Embryonic facial prominence (tissue), 1 donor: ENCODE measurements around the gene CNN2.

Source experiments
- DNase-seq: peaks from one replicate; pipeline ENCODE4 v3.0.0-alpha.2; 2016; ENCODE audit errors: extremely low spot score

Gene CNN2

DNA sequence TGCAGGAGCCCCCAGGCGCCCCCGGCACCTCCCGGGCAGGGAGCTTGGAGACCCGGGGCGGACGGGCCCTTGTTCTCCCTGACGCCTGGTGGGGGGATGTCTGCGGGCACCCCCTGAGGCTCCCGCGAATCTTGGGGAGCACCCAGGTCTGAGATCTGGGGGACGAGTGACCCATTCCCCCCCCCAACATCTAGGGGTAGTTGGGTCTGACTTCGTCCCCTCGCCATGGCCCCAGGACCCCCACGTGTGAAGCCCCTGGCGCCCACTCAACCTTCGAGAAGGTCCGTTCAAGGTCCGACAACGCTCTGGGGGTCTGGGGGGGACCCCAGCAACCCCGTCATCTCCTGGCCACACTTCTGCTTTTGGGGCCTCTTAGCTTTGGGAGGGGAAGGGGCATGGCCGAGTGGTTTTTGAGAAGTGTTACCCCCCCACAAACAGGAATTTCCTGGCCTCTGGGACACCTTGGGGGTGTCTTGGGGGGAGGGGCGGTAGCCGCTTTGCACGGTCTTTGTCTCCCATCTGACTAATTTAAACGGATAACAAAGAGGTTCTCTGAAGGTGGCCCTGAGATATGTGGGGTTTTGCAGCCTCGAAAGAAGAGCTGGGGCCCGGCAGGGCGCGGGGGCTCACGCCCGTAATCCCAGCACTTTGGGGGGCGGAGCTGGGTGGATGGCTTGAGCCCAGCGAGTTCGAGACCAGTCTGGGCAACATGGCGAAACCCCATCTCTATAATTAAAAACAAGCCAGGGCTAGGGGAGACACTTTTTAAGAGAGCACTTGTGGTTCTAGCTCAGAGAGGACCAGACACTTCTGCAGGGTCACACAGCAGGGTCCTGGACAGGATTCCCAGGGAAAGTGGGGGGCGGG is 608 bp downstream of the CNN2 start:
- no peak for DNase-seq

DNA sequence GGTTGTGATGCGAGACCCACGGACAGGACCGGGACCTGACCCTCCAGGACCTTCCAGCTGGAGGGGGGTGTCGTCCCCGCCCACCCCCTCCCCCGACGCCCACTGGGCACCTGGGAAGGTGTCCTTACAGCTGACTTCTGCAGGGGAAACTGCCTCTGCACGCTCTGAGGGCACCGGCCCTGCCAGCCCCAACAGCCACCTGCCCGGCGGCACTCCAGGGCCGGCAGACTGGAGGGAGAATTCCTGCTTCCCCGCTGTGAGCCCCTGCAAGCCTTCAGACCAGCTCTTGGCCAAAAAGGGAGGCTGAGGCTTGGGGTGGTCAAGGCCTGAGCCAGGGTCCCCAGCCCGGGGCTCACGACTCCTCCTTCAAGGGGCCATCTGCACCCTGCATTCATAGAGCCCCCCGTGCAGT is 1.2 kb downstream of the CNN2 start:
- no peak for DNase-seq

DNA sequence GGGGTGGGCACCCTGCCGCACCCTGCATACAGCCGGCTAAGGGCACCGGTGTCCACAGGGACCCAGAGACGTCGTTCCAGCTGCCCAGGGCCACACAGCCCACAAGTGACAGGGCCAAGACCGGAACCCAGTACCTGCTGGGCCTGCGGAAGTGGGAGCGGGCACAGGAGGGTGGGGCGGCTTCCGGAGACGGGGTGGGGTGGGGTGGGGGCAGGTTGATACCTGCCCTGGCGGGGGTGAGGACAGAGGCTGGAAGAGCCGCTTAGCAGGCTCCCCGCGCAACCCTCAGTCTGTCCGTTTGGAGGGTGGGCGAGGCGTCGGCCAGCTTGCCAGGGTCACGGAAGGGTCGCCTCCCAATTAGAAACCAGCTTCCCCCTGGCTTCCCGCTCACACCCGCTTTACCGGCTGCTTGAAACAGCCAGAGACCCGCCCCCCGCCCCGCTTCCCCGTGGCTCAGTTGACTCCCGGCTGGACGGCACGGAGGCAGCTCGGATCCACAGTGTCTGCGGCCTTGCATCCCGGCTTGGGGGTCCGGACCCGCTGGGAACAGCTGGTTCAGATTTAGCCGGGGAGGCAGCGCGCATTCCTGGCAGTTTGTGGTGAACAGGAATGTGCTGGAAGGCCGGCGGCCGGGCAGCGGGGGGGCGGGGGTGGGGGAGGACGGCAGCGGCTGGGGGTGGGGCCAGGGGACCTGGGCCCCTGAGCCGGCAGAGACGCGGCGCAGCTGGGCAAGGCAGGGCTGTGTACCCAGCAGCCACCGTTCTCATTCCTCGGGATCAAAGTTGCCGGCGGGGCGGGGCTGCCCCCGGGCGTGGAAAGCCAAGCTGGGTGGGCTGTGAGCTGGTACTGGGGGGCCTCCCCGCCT is 1.9 kb downstream of the CNN2 start:
- peak; percentile 76 for DNase-seq

DNA sequence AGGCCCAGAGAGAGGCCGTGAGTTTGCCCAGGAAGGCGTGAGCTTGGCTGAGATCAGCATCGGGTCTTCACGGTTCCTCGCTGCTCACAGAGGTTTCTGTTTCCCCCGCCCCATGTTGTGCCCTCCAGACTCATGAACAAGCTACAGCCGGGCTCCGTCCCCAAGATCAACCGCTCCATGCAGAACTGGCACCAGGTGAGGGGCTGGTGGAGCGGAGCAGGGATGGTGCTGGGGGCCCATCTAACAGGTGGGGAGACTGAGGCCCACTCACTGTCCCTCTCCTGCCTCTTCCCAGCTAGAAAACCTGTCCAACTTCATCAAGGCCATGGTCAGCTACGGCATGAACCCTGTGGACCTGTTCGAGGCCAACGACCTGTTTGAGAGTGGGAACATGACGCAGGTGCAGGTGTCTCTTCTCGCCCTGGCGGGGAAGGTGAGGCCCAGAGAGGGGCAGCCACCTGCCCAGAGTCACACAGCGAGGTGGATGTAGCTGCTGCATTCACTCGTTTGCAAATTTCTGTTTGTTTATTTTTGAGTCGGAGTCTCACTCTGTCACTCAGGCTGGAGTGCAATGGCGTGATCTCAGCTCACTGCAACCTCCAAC is 6.0 kb downstream of the CNN2 start:
- DNase-seq: no peak

DNA sequence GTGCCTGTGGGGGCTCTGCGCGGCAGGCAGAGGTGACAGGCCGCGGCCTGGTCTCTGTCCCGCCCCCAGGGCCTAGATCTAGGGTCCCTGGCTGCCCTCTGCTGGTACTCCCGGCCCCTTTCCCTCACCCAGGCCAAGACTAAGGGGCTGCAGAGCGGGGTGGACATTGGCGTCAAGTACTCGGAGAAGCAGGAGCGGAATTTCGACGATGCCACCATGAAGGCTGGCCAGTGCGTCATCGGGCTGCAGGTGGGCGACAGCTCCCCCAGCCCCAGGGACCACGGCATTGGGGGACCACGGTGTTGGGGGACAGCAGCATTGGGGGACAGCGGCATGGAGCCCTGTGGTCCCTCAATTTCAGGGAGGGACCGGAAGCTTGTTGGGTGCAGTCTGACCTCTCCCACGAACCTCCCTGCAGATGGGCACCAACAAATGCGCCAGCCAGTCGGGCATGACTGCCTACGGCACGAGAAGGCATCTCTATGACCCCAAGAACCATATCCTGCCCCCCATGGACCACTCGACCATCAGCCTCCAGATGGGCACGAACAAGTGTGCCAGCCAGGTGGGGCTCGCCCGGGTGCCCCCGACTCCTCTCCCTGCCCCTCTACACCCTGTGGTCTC is 9.7 kb downstream of the CNN2 start:
- DNase-seq: no peak

DNA sequence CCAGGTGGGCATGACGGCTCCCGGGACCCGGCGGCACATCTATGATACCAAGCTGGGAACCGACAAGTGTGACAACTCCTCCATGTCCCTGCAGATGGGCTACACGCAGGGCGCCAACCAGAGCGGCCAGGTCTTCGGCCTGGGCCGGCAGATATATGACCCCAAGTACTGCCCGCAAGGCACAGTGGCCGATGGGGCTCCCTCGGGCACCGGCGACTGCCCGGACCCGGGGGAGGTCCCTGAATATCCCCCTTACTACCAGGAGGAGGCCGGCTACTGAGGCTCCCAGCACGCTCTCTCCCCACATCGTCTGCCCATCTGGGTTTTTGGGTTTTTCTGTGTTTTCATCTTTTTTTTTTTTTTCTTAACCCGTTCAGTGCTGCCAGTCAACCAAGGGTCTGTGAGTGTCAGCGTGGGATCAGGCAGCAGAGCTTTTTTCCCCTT is 11.2 kb downstream of the CNN2 start:
- DNase-seq: no peak

DNA sequence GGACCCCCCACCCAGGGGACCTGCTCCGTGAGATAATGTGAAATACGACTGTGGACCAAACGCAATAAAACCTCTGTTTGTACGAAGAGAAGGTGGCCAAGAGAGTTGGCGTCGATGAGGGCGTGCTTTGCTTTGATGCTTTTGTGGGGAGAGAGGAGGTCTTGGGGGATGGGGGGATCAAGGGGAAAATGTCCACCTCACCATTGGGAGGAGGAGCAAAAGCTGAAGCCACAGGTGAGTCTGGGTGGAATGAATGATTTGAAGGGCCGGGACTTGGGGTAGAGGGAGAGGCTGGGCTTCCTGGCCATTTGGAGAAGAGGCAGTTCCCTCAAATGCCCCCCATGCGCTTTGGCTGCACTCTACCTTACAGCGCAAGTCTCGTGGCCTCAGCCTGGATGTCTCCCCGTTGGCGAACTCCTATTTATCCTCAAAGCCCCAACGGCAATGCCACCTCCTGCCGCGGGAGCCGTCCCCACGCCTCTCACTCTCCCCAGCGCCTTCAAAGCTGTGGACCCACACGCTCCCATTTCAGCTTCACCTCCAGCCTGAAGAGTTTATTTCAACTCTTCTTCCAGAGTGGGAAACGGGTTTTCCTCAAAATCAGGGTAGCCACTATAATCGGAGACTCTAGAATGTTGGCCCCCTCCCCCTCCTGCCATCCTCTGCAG is 12.7 kb downstream of the CNN2 start:
- DNase-seq: no peak

DNA sequence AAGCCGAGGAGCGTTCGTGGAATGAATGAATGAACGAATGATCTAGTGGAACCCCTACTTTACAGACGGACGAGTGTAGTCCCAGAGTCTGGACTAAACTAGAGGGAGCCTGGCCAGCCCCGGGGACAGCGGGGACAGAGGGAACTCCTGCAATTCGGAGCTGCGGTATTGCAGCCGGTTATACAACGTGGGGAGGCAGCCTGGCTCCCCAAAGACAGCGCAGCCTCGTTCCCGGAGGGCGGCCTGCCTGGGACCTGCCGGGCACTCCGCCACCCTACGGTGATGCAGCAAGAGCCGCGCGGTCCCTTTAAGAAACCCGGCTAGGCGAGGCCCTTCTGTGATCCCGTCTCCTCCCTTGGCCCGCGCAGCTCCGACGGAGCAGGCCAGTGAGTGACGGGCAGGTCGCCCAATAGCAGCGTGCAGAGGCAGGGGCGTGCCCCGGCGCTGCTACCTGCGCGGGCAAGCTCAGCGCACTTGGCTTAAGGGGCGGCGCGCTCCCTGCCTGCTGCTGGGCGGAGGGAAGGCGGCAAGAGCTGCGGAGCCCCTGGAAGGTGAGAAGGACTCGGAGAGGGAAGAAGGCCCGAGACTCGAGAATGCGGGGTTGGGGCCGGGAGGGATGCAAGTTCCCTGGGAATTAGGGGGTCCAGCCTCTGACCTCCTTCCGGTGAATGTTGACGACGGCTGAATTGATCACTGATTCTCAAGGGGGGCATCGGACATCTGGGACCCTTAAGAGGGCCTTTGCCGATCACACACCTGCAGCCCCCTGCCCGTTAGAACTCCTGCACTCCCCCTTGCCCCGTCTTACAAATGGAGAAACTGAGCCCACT is 13.5 kb downstream of the CNN2 start, which contains the start of gene ABCA7:
ABCA7 (plus strand) TSS at position 462 of the 830 bp plus-strand sequence. CDS start 1,255 bp downstream, outside the sequence.
- peak; percentile 94 for DNase-seq

DNA sequence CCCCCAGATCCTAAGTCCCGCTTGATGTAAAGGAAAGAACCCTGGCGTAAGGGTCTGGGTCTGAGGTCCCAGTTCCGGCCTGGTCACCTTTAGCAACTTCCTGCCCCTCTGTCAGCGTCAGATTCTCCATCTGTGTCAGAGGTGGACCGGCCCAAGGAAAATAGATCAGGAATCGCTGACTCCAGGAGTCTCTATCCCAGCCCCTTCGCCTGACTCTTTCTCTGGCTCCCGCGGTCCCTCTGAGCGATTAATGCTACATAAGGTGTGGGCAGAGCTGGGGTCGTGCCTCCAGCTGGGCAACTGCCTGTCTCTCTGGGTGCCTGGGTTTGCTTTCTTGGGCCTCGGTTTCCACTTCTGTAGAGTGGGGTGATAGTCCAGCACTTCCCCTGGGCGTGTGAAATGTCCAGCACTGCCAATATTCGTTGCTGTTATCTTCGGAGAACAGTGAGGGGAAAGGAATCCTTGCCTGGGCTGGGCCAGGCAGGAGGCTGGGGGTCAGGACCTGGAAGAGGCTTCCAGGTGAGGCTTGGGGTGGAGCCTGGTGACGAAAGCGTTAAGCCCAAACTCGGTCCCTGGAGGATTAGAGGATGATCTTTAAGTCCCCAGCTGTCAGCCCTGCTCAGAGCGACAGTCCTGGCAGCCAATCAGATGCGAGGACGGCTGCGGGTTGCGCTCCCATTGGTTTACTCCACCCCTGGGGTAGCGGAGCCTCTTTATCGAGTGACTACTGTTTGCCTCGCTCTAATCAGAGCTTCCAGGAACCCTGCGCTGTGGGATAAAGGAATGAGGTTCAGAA is 14.3 kb downstream of the CNN2 start:
- DNase-seq: peak; percentile 72

DNA sequence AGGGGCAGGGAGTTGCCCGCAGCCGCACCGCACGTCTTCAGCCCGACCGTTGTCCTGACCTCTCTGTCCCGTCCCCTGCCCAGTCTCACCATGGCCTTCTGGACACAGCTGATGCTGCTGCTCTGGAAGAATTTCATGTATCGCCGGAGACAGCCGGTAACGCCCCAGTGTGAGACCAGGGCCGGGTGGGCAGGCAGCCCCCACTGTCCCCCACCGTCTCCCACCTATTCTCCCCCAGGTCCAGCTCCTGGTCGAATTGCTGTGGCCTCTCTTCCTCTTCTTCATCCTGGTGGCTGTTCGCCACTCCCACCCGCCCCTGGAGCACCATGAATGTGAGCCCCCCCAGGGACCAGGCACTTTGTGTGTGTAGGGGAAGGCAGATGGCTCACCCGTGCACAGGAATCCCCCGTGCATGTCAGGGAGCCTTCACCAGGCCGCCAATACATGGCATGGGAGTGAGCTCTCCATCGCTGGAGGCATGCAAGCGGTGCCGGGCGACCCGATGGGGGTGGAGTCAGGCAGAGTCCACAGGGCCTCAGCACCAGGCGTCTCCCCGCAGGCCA is 14.9 kb downstream of the CNN2 start:
- DNase-seq: no peak

DNA sequence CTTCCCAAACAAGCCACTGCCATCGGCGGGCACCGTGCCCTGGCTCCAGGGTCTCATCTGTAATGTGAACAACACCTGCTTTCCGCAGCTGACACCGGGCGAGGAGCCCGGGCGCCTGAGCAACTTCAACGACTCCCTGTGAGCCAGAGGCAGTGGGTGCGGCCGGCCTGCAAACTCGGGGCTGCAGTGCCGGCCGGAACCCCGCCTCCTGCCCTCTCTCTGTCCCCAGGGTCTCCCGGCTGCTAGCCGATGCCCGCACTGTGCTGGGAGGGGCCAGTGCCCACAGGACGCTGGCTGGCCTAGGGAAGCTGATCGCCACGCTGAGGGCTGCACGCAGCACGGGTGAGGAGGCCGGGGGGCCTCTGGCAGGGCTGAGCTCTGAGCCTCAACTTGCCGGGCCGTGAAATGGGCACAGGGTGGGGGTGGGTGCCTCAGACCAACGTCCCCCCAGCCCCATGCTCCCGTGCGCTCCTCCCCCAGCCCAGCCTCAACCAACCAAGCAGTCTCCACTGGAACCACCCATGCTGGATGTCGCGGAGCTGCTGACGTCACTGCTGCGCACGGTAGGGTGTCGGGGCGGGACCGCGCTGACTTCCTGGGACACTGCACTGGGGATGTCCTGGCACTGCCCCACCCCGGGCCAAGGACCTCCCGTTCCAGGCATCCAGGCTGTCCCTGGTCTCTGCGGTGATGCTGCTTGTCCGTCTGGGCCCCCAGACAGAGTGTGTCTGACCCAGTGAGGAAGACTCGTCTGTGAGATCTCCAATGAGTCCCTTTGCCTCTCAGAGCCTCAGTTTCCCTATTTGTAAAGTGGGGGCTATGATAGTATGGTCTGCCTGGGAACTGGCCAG is 15.7 kb downstream of the CNN2 start:
- no peak for DNase-seq

DNA sequence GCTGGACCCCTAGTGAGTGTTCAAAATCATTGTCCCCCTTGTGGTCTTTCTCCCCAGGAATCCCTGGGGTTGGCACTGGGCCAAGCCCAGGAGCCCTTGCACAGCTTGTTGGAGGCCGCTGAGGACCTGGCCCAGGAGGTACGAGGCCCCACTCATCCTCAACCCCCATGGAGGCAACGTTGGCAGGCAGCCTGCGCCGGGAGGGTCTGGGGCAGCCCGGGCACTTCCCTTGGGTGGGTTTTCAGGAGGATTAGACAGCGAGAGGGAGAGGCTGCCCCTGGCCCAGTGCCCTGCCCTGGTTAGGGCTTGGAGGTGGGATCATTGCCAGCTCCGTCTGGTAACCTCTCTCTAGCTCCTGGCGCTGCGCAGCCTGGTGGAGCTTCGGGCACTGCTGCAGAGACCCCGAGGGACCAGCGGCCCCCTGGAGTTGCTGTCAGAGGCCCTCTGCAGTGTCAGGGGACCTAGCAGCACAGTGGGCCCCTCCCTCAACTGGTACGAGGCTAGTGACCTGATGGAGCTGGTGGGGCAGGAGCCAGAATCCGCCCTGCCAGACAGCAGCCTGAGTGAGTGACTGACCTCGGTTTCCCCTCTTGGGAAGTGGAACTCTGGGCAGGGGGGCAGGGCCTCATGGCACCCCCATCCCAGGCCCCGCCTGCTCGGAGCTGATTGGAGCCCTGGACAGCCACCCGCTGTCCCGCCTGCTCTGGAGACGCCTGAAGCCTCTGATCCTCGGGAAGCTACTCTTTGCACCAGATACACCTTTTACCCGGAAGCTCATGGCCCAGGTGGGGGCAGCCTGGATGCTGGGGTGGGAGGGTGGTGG is 16.5 kb downstream of the CNN2 start:
- no peak for DNase-seq

DNA sequence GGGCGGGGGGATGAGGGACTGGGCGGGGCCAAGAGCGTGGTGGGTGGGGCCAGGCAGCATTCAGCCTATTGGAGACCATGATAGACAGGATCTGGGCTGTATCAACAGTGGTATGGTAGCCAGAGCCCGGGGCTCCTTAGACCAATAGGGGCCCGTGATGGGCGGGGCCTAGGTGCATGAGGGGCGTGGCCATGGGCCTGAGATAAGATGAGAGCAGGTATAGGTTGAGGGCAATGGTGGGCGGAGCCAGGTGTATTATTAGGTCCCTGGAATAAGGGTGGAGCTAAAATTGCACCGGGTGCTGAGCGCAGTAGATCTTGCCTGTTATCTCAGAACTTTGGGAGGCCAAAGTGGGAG is 18.8 kb downstream of the CNN2 start:
- DNase-seq: no peak

DNA sequence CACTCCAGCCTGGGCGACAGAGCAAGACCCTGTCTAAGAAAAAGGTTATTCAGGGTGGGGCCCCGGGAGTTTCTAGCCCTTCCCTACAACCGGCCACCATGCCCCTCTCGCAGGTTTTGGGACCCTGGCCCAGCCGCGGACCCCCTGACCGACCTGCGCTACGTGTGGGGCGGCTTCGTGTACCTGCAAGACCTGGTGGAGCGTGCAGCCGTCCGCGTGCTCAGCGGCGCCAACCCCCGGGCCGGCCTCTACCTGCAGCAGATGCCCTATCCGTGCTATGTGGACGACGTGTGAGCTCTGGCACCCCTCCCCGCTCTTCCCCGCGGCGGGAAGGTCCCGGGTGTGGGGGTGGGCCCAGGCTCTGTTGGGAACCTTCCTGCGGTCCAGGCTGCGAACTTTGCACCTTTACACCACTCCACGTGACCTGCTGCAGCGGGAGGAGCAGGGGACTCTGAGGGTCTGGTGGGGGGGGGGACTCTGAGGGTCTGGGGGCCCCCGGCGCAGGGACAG is 19.8 kb downstream of the CNN2 start:
- no peak for DNase-seq

DNA sequence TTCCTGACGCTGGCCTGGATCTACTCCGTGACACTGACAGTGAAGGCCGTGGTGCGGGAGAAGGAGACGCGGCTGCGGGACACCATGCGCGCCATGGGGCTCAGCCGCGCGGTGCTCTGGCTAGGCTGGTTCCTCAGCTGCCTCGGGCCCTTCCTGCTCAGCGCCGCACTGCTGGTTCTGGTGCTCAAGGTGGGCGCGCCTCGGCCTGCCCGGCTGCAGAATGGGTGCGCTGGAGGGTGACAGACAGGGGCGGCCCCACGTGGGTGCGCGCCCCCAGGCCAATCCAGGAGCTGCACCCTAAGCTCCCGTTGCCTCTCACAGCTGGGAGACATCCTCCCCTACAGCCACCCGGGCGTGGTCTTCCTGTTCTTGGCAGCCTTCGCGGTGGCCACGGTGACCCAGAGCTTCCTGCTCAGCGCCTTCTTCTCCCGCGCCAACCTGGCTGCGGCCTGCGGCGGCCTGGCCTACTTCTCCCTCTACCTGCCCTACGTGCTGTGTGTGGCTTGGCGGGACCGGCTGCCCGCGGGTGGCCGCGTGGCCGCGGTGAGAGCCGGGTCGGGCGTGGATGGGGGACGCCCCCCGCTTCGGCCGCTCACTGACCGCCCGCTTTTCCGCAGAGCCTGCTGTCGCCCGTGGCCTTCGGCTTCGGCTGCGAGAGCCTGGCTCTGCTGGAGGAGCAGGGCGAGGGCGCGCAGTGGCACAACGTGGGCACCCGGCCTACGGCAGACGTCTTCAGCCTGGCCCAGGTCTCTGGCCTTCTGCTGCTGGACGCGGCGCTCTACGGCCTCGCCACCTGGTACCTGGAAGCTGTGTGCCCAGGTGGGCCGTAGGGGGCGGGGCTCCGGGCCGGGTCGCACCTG is 20.7 kb downstream of the CNN2 start:
- no peak for DNase-seq

DNA sequence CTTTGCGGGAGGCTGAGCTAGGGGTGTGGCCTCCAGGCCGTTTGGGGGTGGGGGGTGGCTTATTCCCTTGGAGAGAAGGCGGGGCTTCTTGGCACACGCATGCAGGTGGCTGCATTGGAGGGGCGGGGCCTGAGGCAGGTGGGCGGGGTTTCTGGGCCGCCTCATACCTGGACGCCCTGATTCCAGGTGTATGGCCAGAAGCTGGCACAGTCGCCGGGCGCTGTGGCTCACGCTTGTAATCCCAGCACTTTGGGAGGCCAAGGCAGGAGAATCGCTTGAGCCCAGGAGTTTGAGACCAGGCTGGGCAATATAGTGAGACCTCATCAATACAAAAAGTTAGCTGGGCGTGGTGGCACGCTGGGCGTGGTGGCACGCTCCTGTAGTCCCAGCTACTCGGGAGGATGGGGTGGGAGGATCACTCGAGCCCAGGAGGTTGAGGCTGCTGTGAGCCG is 21.3 kb downstream of the CNN2 start:
- DNase-seq: no peak
